ENCODE measurements around the gene SLC27A5.

DNA sequence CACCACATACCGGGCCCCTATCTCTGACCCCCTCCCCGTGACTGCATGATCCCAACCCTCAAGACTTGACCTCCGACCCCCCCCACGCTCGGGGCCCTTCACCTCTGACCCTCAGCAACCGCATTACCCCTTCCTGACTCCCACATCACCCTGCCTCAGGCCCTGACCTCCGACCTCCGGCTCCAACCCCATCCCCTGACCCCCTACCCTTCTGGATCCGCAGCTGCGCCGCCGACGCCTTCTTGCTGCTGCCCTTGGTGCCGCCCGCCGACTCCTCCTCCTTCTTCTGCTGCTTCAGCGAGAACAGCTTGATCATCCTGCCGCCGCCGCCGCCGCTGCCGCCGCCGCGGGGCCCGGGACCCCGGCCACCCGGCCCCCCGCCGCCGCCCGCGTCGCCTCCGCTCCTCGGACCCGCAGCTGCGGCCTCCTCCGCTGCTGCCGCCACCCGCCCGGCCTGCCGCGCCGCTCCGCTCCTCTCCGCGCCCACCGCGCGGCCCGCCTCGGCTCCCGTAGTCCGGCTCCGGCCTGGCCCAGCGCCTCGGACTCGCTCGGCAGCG, 46.4 kb upstream of the SLC27A5 start, which contains the start of gene UBE2M:
- TF ChIP-seq ZNF175 (tag by site-specific recombination; IDR thresholded peaks at IDR 0.05) (no peak), ZBTB17 (tag by site-specific recombination; IDR thresholded peaks at IDR 0.05) (no peak), ZSCAN4 (tag by site-specific recombination; IDR thresholded peaks at IDR 0.05) (no peak)
- TF ChIP-seq, protein P1, sequence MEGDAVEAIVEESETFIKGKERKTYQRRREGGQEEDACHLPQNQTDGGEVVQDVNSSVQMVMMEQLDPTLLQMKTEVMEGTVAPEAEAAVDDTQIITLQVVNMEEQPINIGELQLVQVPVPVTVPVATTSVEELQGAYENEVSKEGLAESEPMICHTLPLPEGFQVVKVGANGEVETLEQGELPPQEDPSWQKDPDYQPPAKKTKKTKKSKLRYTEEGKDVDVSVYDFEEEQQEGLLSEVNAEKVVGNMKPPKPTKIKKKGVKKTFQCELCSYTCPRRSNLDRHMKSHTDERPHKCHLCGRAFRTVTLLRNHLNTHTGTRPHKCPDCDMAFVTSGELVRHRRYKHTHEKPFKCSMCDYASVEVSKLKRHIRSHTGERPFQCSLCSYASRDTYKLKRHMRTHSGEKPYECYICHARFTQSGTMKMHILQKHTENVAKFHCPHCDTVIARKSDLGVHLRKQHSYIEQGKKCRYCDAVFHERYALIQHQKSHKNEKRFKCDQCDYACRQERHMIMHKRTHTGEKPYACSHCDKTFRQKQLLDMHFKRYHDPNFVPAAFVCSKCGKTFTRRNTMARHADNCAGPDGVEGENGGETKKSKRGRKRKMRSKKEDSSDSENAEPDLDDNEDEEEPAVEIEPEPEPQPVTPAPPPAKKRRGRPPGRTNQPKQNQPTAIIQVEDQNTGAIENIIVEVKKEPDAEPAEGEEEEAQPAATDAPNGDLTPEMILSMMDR (tag by site-specific recombination; IDR thresholded peaks at IDR 0.05) = no peak
